ENCODE measurements around the gene CNFN.

CNFN gene

DNA sequence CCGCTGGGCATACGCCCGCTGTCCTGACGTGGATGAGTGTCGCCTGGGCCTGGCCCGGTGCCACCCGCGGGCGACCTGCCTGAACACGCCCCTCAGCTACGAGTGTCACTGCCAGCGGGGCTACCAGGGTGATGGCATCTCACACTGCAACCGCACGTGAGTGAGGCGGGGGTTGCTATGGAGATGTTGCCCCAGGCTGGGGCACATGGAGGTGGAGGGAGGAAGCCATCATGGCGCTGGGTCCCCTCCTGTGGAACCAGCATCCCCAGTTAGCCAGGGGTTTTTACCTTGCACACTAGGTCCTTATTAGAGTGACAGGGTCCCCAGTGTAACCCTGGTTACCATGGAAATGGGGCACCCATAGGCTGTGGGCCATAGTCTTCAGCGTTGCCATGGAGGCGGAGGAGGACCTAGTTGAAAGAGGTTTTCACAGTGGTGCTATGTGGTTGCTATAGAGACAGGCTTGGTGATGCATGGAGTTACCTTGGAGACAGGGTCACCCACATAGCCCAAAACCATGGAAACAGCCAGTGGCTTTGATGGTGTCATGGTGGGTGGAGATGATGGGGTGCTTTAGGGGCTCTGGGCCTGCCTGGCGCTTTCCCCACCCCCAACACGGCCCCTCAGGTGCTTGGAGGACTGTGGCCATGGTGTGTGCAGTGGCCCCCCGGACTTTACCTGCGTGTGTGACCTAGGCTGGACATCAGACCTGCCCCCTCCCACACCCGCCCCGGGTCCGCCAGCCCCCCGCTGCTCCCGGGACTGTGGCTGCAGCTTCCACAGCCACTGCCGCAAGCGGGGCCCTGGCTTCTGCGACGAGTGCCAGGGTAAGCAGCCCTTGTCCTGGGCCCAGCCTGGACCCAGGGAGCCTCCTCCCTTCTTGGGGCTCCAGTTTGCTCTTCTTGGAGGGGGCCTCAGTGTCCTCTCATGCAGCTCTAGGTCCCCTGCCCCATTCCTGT is 37.5 kb downstream of the CNFN start:
- H3K36me3 ChIP-seq (replicated peaks; ENCODE audit: low read depth, low read length), result peaks cover 2% of the 10 kb centered on the region
- H3K27me3 ChIP-seq (ENCODE audit: low read depth, low read length), result no peaks in the 10 kb centered on the region
- H3K4me2 ChIP-seq (ENCODE audit: low read length), result no peak overlapping the region
- peaks cover 3% of the 10 kb centered on the region; the same call in 1 of the 2 replicates for H4K20me1 ChIP-seq (ENCODE audit: insufficient read depth, low read length)
- H3K9me3 ChIP-seq (ENCODE audit: insufficient read depth, low read length), result no peaks in the 10 kb centered on the region
- H3K9ac ChIP-seq (ENCODE audit: low read length), result no peak overlapping the region
- TF ChIP-seq, protein P1, sequence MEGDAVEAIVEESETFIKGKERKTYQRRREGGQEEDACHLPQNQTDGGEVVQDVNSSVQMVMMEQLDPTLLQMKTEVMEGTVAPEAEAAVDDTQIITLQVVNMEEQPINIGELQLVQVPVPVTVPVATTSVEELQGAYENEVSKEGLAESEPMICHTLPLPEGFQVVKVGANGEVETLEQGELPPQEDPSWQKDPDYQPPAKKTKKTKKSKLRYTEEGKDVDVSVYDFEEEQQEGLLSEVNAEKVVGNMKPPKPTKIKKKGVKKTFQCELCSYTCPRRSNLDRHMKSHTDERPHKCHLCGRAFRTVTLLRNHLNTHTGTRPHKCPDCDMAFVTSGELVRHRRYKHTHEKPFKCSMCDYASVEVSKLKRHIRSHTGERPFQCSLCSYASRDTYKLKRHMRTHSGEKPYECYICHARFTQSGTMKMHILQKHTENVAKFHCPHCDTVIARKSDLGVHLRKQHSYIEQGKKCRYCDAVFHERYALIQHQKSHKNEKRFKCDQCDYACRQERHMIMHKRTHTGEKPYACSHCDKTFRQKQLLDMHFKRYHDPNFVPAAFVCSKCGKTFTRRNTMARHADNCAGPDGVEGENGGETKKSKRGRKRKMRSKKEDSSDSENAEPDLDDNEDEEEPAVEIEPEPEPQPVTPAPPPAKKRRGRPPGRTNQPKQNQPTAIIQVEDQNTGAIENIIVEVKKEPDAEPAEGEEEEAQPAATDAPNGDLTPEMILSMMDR (IDR thresholded peaks at IDR 0.05; ENCODE audit: low read depth, low read length), result no peak
- TF ChIP-seq EZH2phosphoT487 (IDR thresholded peaks at IDR 0.05; ENCODE audit: low read depth), result no peak
- H3K4me3 ChIP-seq (ENCODE audit: low read length), result no peak overlapping the region
- H3K27ac ChIP-seq (ENCODE audit: low read length), result no peak overlapping the region
- no peaks in the 10 kb centered on the region for H3K79me2 ChIP-seq (ENCODE audit: low read length)
- H3K4me1 ChIP-seq (ENCODE audit: low read length), result peaks cover 4% of the 10 kb centered on the region; the same call in 1 of the 2 replicates
- H2AFZ ChIP-seq (ENCODE audit: low read depth, low read length), result no peak overlapping the region

DNA sequence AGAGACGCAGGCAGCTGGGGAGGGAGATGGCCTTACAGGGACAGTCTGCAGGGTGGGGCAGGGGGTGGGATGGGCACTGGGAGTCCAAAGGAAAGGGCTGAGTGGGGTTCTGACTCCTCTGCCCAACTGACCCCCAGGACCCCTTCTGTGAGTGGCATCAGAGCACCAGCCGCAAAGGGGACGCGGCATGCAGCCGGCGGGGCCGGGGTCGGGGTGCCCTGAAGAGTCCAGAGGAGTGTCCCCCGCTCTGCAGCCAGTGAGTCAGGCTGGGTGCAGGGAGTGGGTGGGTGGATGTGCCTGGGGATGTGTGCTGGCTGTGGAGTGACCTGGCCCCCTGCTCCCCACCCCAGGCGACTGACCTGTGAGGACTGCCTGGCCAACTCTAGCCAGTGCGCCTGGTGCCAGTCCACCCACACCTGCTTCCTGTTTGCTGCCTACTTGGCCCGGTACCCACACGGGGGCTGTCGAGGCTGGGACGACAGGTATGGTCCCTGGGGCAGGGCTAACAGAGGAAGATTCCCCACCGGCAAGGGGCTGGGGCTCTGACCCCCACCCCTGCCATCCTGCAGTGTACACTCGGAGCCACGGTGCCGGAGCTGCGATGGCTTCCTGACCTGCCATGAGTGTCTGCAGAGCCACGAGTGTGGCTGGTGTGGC is 38.9 kb downstream of the CNFN start:
- Histone ChIP-seq H3K4me1 (ENCODE audit: low read length) (no peaks in the 10 kb centered on the region), H3K9me3 (ENCODE audit: insufficient read depth, low read length) (no peaks in the 10 kb centered on the region), H3K9ac (ENCODE audit: low read length) (no peak overlapping the region), H2AFZ (ENCODE audit: low read depth, low read length) (no peak overlapping the region), H3K4me2 (ENCODE audit: low read length) (no peak overlapping the region), H3K27me3 (ENCODE audit: low read depth, low read length) (no peaks in the 10 kb centered on the region), H3K4me3 (ENCODE audit: low read length) (no peak overlapping the region), H3K79me2 (ENCODE audit: low read length) (no peaks in the 10 kb centered on the region), H4K20me1 (ENCODE audit: insufficient read depth, low read length) (peaks cover 3% of the 10 kb centered on the region; the same call in 1 of the 2 replicates), H3K27ac (ENCODE audit: low read length) (no peak overlapping the region), H3K36me3 (replicated peaks; ENCODE audit: low read depth, low read length) (peaks cover 2% of the 10 kb centered on the region)
- no peak for TF ChIP-seq EZH2phosphoT487 (IDR thresholded peaks at IDR 0.05; ENCODE audit: low read depth)
- TF ChIP-seq, protein P1 (IDR thresholded peaks at IDR 0.05; ENCODE audit: low read depth, low read length), result no peak

DNA sequence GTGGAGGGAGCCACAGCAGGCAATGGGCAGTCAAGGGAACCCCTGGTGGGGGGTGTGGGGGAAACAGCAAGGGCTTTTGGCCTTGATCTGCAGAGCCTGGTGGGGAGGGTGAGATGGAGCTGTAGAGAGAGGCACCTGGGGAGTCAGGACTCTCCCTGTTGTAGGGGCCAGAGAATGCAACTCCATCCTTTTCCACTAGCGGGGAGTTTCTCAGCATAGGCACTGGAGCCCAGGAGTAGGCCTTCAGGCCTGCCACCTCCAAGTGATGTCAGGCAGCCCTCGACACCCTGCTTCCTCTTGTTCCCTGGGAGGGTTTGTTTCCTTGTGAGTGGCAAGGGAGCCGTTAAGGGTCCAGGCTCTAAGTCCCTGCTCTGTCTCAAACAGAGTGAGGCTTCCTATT is 39.7 kb downstream of the CNFN start:
- H3K4me3 ChIP-seq (ENCODE audit: low read length), result no peak overlapping the region
- H3K79me2 ChIP-seq (ENCODE audit: low read length), result no peaks in the 10 kb centered on the region
- H3K27me3 ChIP-seq (ENCODE audit: low read depth, low read length), result no peaks in the 10 kb centered on the region
- no peak overlapping the region for H2AFZ ChIP-seq (ENCODE audit: low read depth, low read length)
- no peak overlapping the region for H3K4me2 ChIP-seq (ENCODE audit: low read length)
- no peaks in the 10 kb centered on the region for H3K4me1 ChIP-seq (ENCODE audit: low read length)
- H3K9me3 ChIP-seq (ENCODE audit: insufficient read depth, low read length), result no peaks in the 10 kb centered on the region
- H4K20me1 ChIP-seq (ENCODE audit: insufficient read depth, low read length), result peaks cover 3% of the 10 kb centered on the region; the same call in 1 of the 2 replicates
- H3K27ac ChIP-seq (ENCODE audit: low read length), result no peak overlapping the region
- H3K36me3 ChIP-seq (replicated peaks; ENCODE audit: low read depth, low read length), result peaks cover 3% of the 10 kb centered on the region
- H3K9ac ChIP-seq (ENCODE audit: low read length), result no peak overlapping the region
- no peak for TF ChIP-seq EZH2phosphoT487 (IDR thresholded peaks at IDR 0.05; ENCODE audit: low read depth)
- TF ChIP-seq, protein P1 (IDR thresholded peaks at IDR 0.05; ENCODE audit: low read depth, low read length), result no peak

Data from OCI-LY3 (cell line).